Aorta (tissue), 5 donors: Measurements from ENCODE around the gene GPR108. TPM values are rescaled to one million over a fixed set of nuclear protein-coding genes. Genes with fewer than 3 reads are reported as not detected.
"Not testable (repeated sequence)": the region's sequence is repeated elsewhere in the genome, so short reads cannot be mapped to it uniquely, and the experiment has no call there.

Experiments used
- ATAC-seq: fragments of 200-7000 bp; cut with Tn5 transposase; one replicate; pipeline ENCODE4 v1.9.1; 2022; ENCODE audit warnings: moderate library complexity; ENCODE audit not compliant: low FRiP score
- DNase-seq, 2 donors: peaks; one replicate each; pipeline ENCODE4 v3.0.0-alpha.2; 2020
- H3K27ac ChIP-seq, 2 donors: one replicate each; pipeline ENCODE4 v1.5.1; 2013; ENCODE audit warnings: low read length in 2 of 2, mild to moderate bottlenecking in 2 of 2, moderate library complexity in 2 of 2, control low read depth in 1 of 2, inconsistent platforms in 1 of 2, low read depth in 1 of 2
- H3K27me3 ChIP-seq, 2 donors: one replicate each; pipeline ENCODE4 v1.6.1; 2013; ENCODE audit warnings: control low read depth in 1 of 2, low read length in 1 of 2, mild to moderate bottlenecking in 1 of 2, moderate library complexity in 1 of 2; ENCODE audit not compliant: insufficient read depth in 2 of 2, control insufficient read depth in 1 of 2
- H3K36me3 ChIP-seq, 2 donors: one replicate each; pipeline ENCODE4 v1.6.1; 2013; ENCODE audit warnings: control low read depth in 1 of 2, low read length in 1 of 2, mild to moderate bottlenecking in 1 of 2; ENCODE audit not compliant: insufficient read depth in 2 of 2, control insufficient read depth in 1 of 2
- H3K4me1 ChIP-seq, 2 donors: one replicate each; pipeline ENCODE4 v1.6.1; 2013; ENCODE audit warnings: low read length in 2 of 2, control low read depth in 1 of 2, mild to moderate bottlenecking in 1 of 2, moderate library complexity in 1 of 2; ENCODE audit not compliant: insufficient read depth in 2 of 2, control insufficient read depth in 1 of 2
- H3K4me3 ChIP-seq, 2 donors: one replicate each; pipeline ENCODE4 v1.5.1; 2013; ENCODE audit warnings: low read length in 2 of 2, control low read depth in 1 of 2, mild to moderate bottlenecking in 1 of 2
- H3K9me3 ChIP-seq: one replicate; pipeline ENCODE4 v1.6.1; 2013; ENCODE audit warnings: mild to moderate bottlenecking, low read length; ENCODE audit not compliant: control insufficient read depth
- WGBS, 2 donors: extraction: QIAGEN DNeasy Blood & Tissue Kit; methylation state at CpG; one replicate each; pipeline ENCODE4 v1.1.7; 2013; 5-methylcytosine and 5-hydroxymethylcytosine counted together
- intact Hi-C, 2 donors: fragments of 100-400 bp; cut with DNase I; formaldehyde crosslinking; loops; one replicate each; pipeline versions ENCODE4 v1.14.2 to v1.15.0; 2022
- polyA plus RNA-seq, 2 donors: library from polyadenylated mRNA; stranded (reverse); fragments of 200-250 nt; gene quantifications; one replicate each; pipeline ENCODE4 v1.2.3, GENCODE V29; 2013
- total RNA-seq, 2 donors: library from RNA; stranded (reverse); fragmentation: NEBNext Ultra II Directional; extraction: Animal tissue kit (Norgen Biotek cat#: 25700); gene quantifications; one replicate each; pipeline ENCODE4 v1.2.1, GENCODE V29; 2021
- donor health status: healthy with polysubstance abuse.
- donor health status: Bipolar disorder and iron deficiency.
- donor health status: DM: no; HTN: no; CAD: no.
- donor health status: DM: no; HTN: no; CAD: no.
- donor health status: DM: yes; HTN: yes; CAD: no.

Gene GPR108
- total and polyA plus RNA-seq, 4 donors = 33.1 to 117 (median 59.7) TPM

- no peak for ATAC-seq
- peaks cover 1% of the 10 kb centered on the region for H3K9me3 ChIP-seq
- H3K27me3 ChIP-seq = no peaks in the 10 kb centered on the region
- no peak for DNase-seq
- intact Hi-C loops = no loop called here
- 21 to 28% methylated on average over 8 of the region's 8 CpGs for WGBS, 2 donors
- no peaks in the 10 kb centered on the region for H3K4me1 ChIP-seq
- H3K36me3 ChIP-seq = no peaks in the 10 kb centered on the region
- no peak overlapping the region for H3K27ac ChIP-seq
- no peak overlapping the region for H3K4me3 ChIP-seq
These were observed 28.5 kb upstream of the GPR108 start for GRCh38 chr19:6765738-6766356.

GRCh38 chr19:6762253-6762797, 24.9 kb upstream of the GPR108 start:
- H3K4me3 ChIP-seq, H3K36me3 ChIP-seq, H3K27ac ChIP-seq, H3K4me1 ChIP-seq, DNase-seq, H3K9me3 ChIP-seq, ATAC-seq, intact Hi-C loops, H3K27me3 ChIP-seq: not testable (repeated sequence)
- 82 to 90% methylated on average over 8 of the region's 8 CpGs for WGBS, 2 donors

- Histone ChIP-seq H3K36me3 (no peaks in the 10 kb centered on the region), H3K27me3 (no peaks in the 10 kb centered on the region), H3K9me3 (peaks cover 1% of the 10 kb centered on the region), H3K4me3 (no peak overlapping the region), H3K27ac (no peak overlapping the region), H3K4me1 (no peaks in the 10 kb centered on the region)
- 70 to 93% methylated on average over 4 of the region's 4 CpGs for WGBS, 2 donors
- intact Hi-C loops = no loop called here
- ATAC-seq = no peak
- no peak for DNase-seq
These were observed 23.8 kb upstream of the GPR108 start for GRCh38 chr19:6761053-6761676.

GRCh38 chr19:6760606-6761005, 23.2 kb upstream of the GPR108 start:
- WGBS, 2 donors = 92 to 94% methylated on average over 17 of the region's 17 CpGs
- Histone ChIP-seq H3K36me3 (no peaks in the 10 kb centered on the region), H3K27ac (no peak overlapping the region), H3K9me3 (peaks cover 1% of the 10 kb centered on the region), H3K27me3 (no peaks in the 10 kb centered on the region), H3K4me3 (no peak overlapping the region), H3K4me1 (no peaks in the 10 kb centered on the region)
- intact Hi-C loops = no loop called here
- DNase-seq (no peak), ATAC-seq (no peak)

- DNase-seq (no peak), ATAC-seq (no peak)
- H3K27me3 ChIP-seq = no peaks in the 10 kb centered on the region
- H3K4me3 ChIP-seq = no peak overlapping the region
- peaks cover 2 to 4% of the 10 kb centered on the region in 2 donors for H3K36me3 ChIP-seq
- H3K9me3 ChIP-seq = no peaks in the 10 kb centered on the region
- 89 to 94% methylated on average over 22 to 23 of the region's 23 CpGs for WGBS, 2 donors
- no peaks in the 10 kb centered on the region for H3K4me1 ChIP-seq
- H3K27ac ChIP-seq = no peak overlapping the region
- intact Hi-C loops = no loop called here
These were observed 17.5 kb upstream of the GPR108 start for GRCh38 chr19:6754653-6755463.

- peaks cover 2 to 4% of the 10 kb centered on the region in 2 donors for H3K36me3 ChIP-seq
- no peak overlapping the region for H3K27ac ChIP-seq
- WGBS, 2 donors = 94 to 95% methylated on average over 22 of the region's 22 CpGs
- H3K27me3 ChIP-seq = no peaks in the 10 kb centered on the region
- ATAC-seq (no peak), DNase-seq (no peak)
- H3K4me3 ChIP-seq = no peak overlapping the region
- H3K4me1 ChIP-seq = no peaks in the 10 kb centered on the region
- intact Hi-C loops = no loop called here
- H3K9me3 ChIP-seq = no peaks in the 10 kb centered on the region
These were observed 16.8 kb upstream of the GPR108 start for GRCh38 chr19:6754136-6754535.

- Histone ChIP-seq H3K27ac (peak overlapping the region in 1 of 2 donors; percentile 4), H3K27me3 (no peaks in the 10 kb centered on the region), H3K9me3 (no peaks in the 10 kb centered on the region), H3K4me1 (no peaks in the 10 kb centered on the region), H3K4me3 (no peak overlapping the region), H3K36me3 (peaks cover 2 to 4% of the 10 kb centered on the region in 2 donors)
- intact Hi-C loops = no loop called here
- DNase-seq (peak; percentile 83 to 93), ATAC-seq (peak; percentile 87)
- 3 to 4% methylated on average over 50 of the region's 50 CpGs for WGBS, 2 donors
These were observed 16.0 kb upstream of the GPR108 start for GRCh38 chr19:6753178-6754031.
